Neural cell (in vitro differentiated cells): Measurements from ENCODE around the gene STPG4.

Experiments used
- RAD21 ChIP-seq: fragments of 450-650 bp; conservative IDR thresholded peaks from 2 replicates; pipeline ENCODE4 v1.6.1; 2014; ENCODE audit warnings: antibody characterized with exemption, mild to moderate bottlenecking, moderate library complexity
- TF ChIP-seq, protein P1 (sequence below): IDR thresholded peaks from 2 replicates; pipeline ENCODE4 v1.6.1; 2012; ENCODE audit warnings: borderline replicate concordance
- TF ChIP-seq, protein P2 (sequence below): fragments of 450-650 bp; IDR thresholded peaks from 2 replicates; pipeline ENCODE4 v1.5.1; 2014; ENCODE audit warnings: antibody characterized with exemption, mild to moderate bottlenecking, moderate library complexity; ENCODE audit not compliant: poor library complexity, severe bottlenecking

DNA sequence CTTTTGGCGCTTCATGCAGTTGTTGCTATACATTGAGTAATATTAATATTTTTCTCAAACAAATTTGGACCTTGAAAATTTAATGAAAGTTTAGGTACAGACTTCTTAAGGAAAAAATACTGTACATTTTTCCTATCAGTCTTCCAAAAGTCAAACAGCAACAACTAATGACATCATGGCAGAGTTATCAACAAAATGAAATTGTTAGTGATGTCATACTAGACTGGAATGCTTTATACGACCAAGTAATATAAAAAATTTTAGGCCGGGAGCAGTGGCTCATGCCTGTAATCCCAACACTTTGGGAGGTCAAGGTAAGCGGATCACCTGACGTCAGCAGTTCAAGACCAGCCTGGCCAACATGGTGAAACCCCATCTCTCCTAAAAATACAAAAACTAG lies 12.0 kb upstream of the STPG4 start:
- TF ChIP-seq, protein P1, sequence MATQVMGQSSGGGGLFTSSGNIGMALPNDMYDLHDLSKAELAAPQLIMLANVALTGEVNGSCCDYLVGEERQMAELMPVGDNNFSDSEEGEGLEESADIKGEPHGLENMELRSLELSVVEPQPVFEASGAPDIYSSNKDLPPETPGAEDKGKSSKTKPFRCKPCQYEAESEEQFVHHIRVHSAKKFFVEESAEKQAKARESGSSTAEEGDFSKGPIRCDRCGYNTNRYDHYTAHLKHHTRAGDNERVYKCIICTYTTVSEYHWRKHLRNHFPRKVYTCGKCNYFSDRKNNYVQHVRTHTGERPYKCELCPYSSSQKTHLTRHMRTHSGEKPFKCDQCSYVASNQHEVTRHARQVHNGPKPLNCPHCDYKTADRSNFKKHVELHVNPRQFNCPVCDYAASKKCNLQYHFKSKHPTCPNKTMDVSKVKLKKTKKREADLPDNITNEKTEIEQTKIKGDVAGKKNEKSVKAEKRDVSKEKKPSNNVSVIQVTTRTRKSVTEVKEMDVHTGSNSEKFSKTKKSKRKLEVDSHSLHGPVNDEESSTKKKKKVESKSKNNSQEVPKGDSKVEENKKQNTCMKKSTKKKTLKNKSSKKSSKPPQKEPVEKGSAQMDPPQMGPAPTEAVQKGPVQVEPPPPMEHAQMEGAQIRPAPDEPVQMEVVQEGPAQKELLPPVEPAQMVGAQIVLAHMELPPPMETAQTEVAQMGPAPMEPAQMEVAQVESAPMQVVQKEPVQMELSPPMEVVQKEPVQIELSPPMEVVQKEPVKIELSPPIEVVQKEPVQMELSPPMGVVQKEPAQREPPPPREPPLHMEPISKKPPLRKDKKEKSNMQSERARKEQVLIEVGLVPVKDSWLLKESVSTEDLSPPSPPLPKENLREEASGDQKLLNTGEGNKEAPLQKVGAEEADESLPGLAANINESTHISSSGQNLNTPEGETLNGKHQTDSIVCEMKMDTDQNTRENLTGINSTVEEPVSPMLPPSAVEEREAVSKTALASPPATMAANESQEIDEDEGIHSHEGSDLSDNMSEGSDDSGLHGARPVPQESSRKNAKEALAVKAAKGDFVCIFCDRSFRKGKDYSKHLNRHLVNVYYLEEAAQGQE, result no peak
- TF ChIP-seq RAD21, result no peak
- TF ChIP-seq, protein P2, sequence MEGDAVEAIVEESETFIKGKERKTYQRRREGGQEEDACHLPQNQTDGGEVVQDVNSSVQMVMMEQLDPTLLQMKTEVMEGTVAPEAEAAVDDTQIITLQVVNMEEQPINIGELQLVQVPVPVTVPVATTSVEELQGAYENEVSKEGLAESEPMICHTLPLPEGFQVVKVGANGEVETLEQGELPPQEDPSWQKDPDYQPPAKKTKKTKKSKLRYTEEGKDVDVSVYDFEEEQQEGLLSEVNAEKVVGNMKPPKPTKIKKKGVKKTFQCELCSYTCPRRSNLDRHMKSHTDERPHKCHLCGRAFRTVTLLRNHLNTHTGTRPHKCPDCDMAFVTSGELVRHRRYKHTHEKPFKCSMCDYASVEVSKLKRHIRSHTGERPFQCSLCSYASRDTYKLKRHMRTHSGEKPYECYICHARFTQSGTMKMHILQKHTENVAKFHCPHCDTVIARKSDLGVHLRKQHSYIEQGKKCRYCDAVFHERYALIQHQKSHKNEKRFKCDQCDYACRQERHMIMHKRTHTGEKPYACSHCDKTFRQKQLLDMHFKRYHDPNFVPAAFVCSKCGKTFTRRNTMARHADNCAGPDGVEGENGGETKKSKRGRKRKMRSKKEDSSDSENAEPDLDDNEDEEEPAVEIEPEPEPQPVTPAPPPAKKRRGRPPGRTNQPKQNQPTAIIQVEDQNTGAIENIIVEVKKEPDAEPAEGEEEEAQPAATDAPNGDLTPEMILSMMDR, result no peak
